HG03039 (cell line): ENCODE measurements around the gene RUNX2.
"Not testable (repeated sequence)": the region's sequence is repeated elsewhere in the genome, so short reads cannot be mapped to it uniquely, and the experiment has no call there.

ENCODE experiments used
- ATAC-seq: cut with Tn5 transposase; IDR thresholded peaks from one replicate; pipeline ENCODE4 v1.9.1; 2021; ENCODE audit warnings: mild to moderate bottlenecking, moderate library complexity; ENCODE audit not compliant: unreplicated experiment

RUNX2 gene

DNA sequence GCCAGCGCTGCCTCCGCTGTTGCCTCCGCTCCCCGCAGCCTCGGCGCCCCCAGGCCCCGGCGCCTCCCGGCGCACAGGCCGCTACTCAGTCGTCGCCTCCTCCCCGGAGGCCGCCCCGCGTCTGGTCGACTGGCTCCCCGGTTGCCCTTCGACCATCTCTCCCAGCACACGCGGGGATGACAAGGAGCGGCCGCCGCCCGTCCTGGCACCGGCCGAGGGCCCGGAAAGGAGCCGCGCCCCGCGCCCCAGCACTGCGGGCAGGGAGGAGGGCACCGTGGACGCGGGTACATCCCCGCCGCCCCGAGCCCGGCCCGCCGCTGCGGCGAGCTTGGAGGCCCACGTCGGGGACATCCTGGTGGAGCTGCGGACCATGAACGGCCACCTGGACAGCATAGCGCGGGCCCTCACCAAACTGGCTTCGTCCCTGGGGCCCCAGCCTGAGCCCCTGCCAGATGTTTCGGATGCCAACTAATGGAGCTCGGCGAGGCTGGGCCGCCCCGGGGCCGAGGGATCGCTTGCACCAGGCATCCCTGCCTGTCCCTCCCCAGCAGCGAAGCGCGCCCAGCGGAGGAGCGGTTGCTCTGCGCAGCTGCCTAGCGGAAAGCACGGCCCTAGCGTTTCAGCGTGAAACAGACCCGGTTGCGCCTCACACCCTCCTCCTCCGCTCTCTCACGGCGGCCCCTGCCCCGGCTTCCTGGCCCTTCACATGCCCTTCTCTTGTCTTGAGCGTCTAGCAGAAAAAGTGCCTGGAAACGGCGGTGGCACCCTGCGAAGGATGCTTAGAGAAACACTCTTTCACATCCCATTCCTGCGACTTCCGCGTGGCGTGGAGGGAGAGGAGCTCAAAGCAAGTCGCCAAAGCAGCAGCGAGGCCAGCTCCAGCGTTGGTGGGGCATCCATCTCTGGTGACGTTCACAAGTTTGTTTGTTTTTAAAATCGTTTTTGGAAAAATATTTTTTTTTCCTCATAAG is 335.4 kb downstream of the RUNX2 start:
- no peak for ATAC-seq

DNA sequence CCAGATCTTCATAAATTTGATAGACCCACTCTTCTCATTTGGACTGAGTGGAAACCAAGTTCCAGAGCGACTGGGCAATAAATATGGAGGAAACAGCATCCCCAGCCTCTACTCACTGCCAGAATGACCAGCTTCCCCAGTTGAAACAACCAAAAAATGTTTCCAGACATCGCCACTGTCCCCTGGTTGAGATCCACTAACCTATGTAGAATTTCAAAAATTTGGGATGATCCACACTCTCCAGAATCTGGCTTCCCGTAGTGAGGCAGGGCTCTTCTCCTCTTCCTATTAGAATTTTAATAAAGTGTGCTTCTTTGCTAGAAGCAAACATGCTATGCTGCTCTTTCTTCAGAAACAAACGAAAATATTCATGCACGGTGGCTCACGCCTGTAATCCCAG is 336.6 kb downstream of the RUNX2 start:
- ATAC-seq = no peak

DNA sequence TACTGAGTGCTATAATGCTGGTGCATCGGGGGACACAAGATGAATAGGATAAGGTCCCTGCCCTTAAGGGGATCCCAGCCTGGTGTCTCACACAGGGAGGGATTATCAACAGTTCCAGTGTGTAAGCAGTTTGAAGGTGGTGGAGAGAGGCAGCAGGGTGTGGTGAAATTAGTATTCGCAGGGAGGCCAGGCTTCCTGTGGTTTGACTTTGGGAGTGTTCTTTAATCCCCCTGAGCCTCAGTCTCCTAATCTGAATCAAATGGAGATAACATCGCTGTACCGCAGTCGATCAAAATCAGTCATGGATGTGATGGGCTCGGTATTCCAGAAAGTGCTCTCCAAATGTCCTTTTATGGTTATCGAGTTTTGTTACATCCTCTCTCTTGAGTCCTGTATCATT is 337.7 kb downstream of the RUNX2 start:
- ATAC-seq = no peak

DNA sequence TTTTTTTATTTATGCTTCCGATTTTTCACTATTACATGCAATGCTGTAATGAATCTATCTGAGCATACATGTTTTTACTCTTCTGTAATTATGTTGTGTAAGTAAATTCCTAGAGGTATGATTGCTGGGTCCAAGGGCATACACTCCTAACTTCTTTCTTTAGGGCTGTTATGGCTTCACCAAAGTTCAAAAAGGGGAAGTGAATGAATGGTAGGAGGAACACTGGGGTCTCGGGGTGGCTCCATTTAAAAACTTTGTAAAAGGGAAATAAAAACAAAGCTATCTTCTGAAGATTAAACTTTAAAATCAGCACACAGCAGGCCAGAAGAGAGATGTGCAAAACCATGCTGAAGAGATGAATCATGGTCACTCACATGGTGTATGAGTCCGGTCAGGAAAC is 338.7 kb downstream of the RUNX2 start:
- ATAC-seq = no peak

DNA sequence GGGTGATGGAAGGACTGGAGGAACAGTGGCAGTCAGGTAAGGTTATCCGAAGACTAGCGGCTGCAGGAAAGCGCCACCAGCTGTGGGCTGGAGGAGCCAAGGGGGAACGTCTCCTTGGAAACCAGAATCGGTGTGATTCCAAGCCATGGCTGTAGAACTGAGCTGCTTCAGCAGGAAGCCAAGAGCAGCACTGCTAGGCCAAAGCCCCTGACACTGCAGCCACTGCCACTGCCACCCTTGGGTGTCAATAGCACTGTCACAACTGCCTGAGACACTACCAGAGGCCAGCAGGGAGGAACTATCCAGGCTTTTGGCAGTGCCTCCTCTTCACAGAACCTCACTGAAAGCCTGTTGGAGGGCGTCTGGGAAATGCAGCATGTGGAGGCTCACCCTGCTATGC is 339.2 kb downstream of the RUNX2 start:
- ATAC-seq = no peak

DNA sequence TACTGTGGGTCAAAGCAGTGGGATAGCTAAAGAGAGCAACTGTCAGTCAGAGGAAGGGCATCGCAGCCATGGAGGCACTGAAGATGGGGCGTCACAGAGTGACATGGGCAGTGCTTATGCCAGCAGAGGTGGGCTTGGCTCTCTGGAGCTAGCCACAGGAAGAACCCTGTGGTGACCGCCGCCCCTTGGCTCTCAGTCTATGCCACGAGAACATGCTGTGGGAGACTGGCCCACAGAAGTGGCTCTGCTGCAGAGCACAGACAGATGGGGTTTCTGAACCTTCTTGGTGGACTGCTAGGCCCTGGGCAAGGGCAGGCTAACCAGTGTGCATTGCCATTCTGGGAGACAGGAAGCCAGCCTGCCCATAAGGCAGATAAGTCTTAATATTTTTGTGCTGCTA is 339.6 kb downstream of the RUNX2 start:
- no peak for ATAC-seq

DNA sequence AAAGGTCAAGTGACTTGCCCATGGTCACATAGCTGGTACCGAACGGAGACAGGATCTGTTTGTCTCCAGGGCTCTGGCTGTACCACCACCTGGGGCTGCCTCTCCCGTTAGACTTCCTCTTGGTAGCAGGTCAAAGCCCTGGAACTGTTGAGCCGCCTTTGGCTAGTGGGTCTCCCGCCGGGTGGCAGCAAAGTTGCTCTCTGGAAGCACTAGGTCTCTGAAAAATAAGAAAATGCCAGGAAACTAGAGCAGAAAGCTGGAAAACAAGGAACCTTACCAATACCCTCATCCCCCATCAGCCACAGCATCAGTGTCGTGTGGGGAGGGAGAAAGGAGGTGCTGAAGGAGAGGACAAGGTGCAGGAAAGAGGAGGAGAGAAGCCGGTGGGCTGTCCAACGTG is 340.6 kb downstream of the RUNX2 start:
- ATAC-seq = no peak

DNA sequence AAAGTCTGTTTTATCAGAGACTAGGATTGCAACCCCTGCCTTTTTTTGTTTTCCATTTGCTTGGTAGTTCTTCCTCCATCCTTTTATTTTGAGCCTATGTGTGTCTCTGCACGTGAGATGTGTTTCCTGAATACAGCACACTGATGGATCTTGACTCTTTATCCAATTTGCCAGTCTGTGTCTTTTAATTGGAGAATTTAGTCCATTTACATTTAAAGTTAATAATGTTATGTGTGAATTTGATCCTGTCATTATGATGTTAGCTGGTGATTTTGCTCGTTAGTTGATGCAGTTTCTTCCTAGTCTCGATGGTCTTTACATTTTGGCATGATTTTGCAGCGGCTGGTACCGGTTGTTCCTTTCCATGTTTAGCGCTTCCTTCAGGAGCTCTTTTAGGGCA is 345.0 kb downstream of the RUNX2 start:
- not testable (repeated sequence) for ATAC-seq

DNA sequence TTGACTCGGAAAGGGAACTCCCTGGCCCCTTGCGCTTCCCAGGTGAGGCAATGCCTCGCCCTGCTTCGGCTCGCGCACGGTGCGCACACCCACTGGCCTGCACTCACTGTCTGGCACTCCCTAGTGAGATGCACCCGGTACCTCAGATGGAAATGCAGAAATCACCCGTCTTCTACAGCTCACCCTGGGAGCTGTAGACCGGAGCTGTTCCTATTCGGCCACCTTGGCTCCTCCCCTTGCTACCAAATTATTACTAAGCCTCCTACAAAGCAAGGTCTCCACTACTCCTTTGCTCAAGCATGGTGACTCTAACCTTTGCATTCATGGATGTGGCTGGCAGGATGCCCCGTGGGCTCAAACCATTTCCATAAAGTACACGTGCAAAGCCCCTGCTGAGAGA is 347.0 kb downstream of the RUNX2 start:
- not testable (repeated sequence) for ATAC-seq

DNA sequence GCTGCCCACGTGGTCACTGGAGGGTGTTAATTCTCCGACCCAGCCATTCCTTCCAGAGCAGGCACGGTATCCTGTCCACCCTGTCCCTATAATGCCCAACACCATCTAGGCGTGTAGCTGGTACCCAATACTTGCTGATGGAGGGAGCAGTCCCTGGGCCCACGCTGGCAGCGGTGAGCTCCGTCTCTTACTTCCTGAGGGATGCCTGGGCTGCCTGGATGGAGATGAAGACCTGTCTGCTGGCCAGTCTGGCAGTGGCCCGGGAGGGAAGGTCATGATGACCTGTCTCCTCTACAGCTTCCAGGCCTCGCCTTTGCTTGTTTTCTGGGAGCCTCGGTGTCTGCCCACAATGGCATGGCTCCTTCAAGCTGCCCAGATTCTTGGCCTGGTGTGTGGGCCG is 347.5 kb downstream of the RUNX2 start:
- no peak for ATAC-seq

DNA sequence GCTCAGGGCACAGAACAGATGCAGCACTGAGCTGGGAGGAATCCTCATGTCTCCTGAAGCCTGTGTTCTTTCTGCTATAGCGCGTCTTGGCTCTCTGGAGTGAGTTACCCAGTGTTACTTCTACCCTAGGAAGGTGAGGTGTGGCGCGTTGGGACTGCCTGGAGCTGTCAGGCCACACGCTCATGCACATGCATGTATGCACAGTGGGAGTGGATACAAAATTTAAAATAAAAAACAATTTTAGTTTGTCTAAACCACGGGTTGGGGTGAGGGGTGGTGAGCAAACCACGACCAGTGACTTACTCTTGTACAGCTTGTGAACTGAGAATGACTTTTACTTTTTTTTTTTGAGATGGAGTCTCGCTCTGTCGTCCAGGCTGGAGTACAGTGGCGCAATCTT is 348.2 kb downstream of the RUNX2 start:
- no peak for ATAC-seq

DNA sequence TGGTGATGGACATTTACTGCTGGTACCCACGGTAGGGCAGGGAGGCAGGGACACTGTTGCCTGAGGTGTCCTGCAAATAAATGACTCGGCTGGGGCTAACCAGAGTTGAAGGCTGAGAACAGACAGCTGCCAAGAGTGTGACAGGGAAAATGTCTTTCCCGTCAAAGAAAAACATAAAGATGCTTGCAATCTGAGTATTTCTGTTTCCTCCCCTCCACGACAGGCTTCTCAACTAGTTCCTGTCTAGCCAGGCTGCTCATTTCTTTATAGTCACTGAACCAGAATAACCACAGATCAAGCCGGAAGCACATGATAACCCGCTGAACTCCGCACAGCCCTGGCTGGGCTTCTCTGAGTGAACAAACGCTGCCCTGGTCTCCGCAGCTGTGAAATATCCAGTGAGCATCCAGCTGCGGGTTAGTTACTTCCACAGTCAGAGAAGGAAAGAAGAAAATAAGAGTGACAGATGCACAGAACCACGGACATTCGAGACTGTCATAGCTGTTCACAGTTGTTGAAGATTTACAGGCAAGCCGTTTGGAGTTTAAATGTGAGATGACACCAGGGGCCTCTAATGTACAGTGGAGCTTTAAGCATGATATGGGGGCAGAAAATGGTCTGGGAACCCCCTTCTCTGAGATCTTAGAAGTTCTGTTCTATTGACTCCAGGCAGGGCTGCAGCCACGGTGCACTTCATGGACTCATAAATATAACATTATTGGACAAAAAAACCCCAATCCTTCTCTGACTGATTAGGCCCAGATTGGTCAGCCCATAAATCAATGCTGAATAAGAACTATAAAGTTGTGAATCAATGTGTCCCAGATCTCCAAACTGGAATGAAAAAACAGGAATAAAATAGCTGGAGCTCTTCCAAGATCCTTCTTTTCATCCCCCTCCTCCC is 349.5 kb downstream of the RUNX2 start:
- peak; percentile 46 for ATAC-seq

DNA sequence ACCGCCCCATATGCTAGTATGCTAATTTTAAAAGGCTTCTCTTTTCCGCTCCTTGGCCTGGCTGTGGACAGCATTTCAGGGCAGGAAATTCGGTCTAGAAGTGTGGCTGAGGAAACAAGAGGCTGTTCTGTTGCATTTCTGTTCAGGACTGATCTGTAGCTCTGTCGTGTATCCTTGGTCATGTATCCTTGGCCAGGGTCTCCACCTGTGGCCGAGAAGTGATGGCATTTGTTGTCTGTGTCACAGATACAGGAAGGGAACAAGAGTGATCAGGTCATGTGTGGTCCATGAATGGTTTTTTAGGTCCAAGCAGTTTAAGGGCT is 350.1 kb downstream of the RUNX2 start:
- ATAC-seq = no peak

DNA sequence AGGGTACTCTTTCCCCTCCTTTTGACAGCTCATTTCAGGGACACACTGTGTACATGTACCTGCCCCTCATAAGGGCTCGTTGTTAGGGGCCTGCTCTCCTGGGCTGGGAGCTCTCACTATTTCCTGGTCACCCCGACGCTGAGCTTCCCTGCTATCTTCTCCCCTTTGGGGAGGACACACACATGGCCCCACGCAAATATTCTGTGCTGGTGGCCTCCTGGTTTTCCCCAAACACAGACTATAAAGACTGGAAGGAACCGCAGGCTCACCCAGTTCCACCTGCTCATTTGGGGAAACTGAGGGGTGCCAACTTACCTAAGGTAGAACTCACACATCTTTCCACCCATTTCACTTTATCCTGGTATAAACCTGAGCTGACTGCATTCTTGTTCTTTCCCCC is 351.0 kb downstream of the RUNX2 start:
- ATAC-seq = no peak

DNA sequence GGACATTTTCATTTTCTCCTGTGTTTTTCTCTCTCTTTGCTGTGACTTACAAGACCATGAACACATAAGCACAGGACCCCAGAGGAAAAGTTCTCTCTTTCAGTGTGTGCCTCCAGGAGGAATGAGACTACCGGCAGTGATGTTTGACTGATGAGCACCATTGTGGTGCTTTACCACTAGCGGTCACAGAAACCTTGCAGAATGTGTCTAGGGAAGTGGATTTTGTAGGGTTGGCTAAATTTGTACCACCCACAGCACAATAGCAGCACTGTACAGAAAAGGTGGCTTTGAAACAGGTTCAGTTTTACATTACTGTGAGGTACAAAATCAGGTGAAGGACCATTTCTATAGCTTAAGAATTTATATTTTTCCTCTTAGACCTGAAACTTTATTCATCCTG is 351.5 kb downstream of the RUNX2 start:
- ATAC-seq = no peak

DNA sequence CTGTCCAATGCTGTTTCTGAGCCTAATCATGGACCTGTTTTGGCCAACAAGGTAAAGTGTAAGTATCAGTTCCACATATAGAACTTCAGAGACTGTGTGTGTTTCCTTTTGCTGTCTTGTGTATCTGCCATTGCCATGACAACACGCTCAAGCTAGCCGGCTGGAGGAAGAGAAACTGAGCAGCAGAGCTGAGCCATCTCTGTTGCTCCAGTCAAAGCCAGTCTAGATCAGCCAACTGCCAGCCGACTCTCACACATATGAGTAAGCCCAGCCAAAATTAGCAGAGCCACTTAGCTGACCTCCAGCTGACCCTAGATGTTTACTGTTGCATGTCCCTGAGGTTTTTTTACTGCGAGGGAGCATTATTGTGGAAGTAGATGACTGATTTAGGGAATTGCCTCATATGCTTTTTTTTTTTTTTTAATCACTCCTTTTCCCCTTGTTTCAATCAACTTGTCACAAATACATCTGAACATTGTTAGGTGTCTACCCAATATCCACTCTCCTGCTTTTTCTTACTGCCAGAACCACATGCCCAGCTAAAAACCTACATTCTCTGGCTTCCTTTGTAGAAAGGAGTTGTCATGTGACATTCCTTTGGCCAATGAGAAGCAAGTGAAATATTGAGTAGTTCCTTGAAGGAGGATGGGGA is 353.9 kb downstream of the RUNX2 start:
- peak; percentile 93 for ATAC-seq

DNA sequence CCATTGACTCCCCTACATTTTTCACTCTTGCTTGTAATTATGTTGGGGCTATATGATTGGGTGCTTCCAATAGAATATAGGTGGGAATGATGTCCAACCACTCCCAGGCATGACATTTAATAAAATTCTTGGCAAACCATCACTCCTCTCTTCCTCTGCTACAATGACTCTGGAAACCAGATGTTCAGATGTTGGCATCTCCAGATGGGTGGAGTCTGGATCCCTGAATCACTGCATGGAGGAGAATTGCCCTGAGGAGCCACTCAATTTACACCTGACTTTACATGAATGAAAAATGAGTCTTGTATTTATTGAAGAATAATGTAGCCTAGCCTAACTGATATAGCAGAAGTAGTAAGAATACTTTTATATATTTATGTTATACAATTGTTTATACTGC is 356.3 kb downstream of the RUNX2 start:
- no peak for ATAC-seq

DNA sequence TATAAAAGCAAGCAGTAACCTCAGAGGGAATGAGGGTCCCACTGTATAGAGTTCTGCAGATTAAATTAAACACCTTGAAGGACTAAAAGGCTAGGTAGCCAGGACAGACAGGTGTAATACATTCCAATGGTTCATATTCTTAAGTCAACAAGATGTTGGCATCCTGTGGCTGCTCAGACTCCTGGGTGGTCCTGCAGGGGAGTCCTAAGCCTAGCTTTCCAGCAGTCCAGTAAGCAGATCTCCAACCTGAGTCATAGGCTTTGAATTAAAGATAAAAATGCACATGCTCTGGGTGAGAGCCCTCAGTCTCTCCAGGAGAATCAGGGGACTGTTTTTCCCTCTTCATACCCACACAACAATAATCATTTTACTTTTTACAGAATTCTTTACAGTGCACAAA is 356.9 kb downstream of the RUNX2 start:
- ATAC-seq = no peak

DNA sequence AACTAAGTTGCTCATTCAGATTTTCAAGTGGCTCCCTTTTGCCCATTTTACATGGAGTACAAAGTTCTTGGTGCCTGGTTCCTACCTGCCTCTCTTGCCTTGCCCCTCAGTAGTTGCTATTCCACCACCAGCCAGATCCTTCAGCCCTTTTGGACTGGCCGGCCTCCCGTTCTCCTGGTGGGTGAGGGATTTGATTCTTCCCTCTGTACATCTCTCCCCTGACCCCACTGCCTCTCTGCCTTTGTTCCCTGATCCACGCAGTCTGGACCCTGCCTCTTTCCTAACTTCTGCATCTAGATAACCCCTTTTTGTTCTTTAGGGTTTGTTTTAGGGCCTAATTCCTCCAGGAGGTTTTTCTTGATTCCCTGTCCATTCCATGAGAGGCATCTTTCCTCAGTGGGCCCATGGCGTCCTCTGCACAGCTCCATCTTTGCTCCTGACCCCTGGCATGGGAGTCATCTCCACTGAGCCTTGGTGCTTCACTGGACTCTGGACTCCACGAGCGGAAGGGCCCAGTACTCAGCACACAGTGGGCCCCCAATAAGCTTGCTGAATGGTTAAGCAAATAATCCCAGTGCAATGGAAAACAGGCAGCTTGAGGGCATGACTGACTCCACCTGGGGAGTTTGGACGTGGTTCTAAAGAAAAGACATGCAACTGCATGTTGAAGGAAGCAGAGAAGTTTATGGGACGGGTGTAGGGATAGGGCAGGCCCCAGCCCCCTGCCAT is 358.9 kb downstream of the RUNX2 start:
- ATAC-seq = no peak

DNA sequence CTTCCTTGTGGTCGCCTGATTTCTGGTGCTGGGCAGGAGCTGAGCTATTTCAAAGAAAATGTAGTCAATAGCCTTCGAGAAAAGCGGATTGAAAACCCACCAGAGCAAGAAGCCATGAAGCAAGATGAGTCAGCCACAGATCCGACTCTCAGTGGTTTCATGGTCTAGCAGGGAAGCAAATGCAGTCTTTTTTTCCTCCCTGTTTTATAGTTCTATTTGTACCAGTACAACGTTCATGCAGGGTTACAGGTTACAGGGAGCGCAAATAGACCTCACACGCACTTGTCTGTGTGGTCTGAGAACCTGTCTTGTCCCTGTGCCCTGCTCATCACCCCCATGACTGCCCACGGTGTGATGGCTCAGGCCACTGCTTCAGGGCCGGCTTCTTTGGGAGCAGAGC is 359.4 kb downstream of the RUNX2 start:
- peak; percentile 76 for ATAC-seq

DNA sequence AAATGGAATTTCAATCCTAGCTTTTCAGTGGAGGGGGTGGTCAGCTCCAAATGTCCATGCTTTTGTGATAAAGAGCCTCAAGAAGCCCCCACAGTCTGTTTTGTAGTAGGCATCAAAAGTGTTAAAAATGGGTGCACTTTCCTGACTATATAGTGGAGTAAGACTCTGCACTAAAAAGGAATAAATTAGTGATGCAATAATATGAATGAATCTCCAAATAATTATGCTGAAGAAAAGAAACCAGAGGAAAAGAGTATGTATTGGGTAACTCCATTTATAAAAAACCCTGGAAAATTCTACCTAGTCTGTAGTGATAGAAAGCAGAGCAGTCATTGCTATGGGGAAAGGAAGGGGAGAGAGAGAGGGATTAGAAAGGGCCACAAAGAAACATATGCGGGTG is 360.1 kb downstream of the RUNX2 start:
- ATAC-seq = no peak
